HEK293T (cell line): Measurements from ENCODE around the gene MAS1L.

ENCODE experiments used
- ARNT ChIP-seq: fragments of 450-650 bp; IDR thresholded peaks from 2 replicates; pipeline ENCODE4 v1.6.1; 2017; ENCODE audit warnings: mild to moderate bottlenecking
- BHLHE40 ChIP-seq: fragments of 450-650 bp; IDR thresholded peaks from 2 replicates; pipeline ENCODE4 v1.6.1; 2016; ENCODE audit warnings: mild to moderate bottlenecking, moderate library complexity, borderline replicate concordance
- CTBP1 ChIP-seq: fragments of 450-650 bp; IDR thresholded peaks from 2 replicates; pipeline ENCODE4 v1.6.1; 2016; ENCODE audit warnings: borderline replicate concordance
- ELF4 ChIP-seq: fragments of 450-650 bp; IDR thresholded peaks from 2 replicates; pipeline ENCODE4 v1.6.1; 2017; ENCODE audit warnings: antibody characterized with exemption
- FOXK2 ChIP-seq: fragments of 450-650 bp; IDR thresholded peaks from 2 replicates; pipeline ENCODE4 v1.6.1; 2016; ENCODE audit warnings: mild to moderate bottlenecking
- HDGF ChIP-seq: fragments of 450-650 bp; IDR thresholded peaks from 2 replicates; pipeline ENCODE4 v1.6.1; 2017; ENCODE audit warnings: antibody characterized with exemption, borderline replicate concordance
- L3MBTL2 ChIP-seq: fragments of 450-650 bp; conservative IDR thresholded peaks from 2 replicates; pipeline ENCODE4 v1.6.1; 2016; ENCODE audit warnings: mild to moderate bottlenecking
- SP1 ChIP-seq: fragments of 450-650 bp; IDR thresholded peaks from 2 replicates; pipeline ENCODE4 v1.6.1; 2017
- SUZ12 ChIP-seq: fragments of 450-650 bp; IDR thresholded peaks from 2 replicates; pipeline ENCODE4 v1.6.1; 2016; ENCODE audit warnings: mild to moderate bottlenecking
- TARDBP ChIP-seq: fragments of 450-650 bp; IDR thresholded peaks from 2 replicates; pipeline ENCODE4 v1.6.1; 2016
- ZNF384 ChIP-seq: fragments of 450-650 bp; IDR thresholded peaks from 2 replicates; pipeline ENCODE4 v1.6.1; 2016
- TF ChIP-seq, protein P1 (sequence below): fragments of 450-650 bp; IDR thresholded peaks from 2 replicates; pipeline ENCODE4 v1.6.1; 2016

- TF ChIP-seq BHLHE40, result no peak
- no peak for TF ChIP-seq ELF4
- no peak for TF ChIP-seq ZNF384
- TF ChIP-seq SUZ12, result no peak
- TF ChIP-seq L3MBTL2, result no peak
- TF ChIP-seq FOXK2, result no peak
- TF ChIP-seq ARNT, result no peak
- TF ChIP-seq, protein P1, sequence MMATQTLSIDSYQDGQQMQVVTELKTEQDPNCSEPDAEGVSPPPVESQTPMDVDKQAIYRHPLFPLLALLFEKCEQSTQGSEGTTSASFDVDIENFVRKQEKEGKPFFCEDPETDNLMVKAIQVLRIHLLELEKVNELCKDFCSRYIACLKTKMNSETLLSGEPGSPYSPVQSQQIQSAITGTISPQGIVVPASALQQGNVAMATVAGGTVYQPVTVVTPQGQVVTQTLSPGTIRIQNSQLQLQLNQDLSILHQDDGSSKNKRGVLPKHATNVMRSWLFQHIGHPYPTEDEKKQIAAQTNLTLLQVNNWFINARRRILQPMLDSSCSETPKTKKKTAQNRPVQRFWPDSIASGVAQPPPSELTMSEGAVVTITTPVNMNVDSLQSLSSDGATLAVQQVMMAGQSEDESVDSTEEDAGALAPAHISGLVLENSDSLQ, result no peak
- no peak for TF ChIP-seq CTBP1
- no peak for TF ChIP-seq TARDBP
- no peak for TF ChIP-seq SP1
- TF ChIP-seq HDGF, result no peak
These were observed 19.6 kb upstream of the MAS1L start for GRCh38 chr6:29507319-29507718.
